HG02973 (cell line): ENCODE data around the gene UPF1.
A peak's percentile ranks its signal among the peaks of the same experiment; 100 is the strongest.

Experiments used
- ATAC-seq: cut with Tn5 transposase; IDR thresholded peaks from one replicate; pipeline ENCODE4 v1.9.1; 2021; ENCODE audit warnings: moderate library complexity; ENCODE audit not compliant: unreplicated experiment

UPF1 gene

DNA sequence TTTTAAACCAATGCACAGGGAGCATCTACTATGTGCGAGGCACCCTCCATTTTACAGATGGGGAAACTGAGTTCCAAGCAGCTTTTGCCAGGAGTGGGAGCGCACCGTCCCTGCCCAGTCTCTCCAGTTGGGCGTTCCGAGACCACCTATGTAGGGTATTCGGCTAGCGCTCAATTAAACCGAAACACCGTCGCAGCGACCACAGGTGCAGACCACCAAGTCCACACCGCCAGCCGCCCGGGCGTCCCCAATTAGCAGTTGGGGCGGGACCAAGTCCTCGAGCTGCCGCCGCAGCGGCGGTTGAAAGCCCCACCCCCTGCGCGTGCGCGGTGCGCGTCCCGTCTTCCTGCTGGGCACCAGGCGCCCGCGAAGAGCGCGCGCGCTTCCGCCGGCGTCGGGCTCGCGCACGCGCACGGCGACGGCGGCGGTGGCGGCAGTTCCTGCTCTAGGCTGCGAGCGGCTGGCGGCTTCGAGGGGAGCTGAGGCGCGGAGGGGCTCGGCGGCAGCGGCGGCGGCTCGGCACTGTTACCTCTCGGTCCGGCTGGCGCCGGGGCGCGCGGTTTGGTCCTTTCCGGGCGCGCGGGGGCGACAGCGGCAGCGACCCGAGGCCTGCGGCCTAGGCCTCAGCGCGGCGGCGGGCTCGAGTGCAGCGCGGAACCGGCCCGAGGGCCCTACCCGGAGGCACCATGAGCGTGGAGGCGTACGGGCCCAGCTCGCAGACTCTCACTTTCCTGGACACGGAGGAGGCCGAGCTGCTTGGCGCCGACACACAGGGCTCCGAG is at the start of gene UPF1:
Gene UPF1 (plus strand): TSS at position 436 of the 782 bp plus-strand sequence. CDS start 251 bp downstream, at position 687.
- ATAC-seq: peak; percentile 61

- ATAC-seq: no peak
Measured at GRCh38 chr19:18782559-18783225, 49.1 kb upstream of the UPF1 start.

DNA sequence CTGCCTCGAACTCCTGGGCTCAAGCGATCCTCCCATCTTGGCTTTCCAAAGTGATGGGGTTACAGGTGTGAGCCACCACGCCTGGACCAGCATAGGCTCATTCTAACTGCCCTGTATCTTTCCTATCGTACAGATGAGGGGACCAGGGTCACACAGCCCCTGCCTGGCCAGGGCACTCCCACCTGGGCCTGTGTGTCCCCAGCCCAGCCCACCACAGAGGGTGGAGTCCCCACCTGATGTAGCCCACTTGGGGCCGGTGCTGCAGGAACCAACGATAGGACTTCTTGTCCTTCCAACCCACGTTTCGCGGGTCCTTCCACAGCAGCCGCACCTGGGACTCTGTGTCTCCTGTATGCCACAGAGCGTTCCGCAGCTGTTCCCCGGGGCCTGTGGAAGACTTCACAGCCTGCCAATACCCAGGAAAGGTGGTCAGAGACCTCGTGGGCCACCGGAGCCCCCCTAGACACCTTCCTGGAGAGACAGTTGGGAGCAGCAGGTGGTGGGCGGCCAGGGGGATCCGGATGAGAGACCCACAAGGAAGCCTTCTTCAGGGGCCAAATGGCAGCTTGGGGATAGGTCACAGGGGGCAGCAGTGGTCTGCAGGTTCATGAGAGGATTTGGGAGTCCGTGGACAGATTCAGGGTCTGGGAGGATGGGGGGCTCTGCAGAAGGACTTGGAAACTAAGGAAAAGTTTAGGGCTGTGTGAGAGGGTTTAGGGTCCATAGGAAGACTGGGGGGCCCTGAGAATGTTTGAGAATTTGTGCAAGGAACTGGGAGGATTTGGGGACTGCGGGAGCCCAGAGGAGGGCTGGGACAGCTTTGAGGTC is 47.6 kb upstream of the UPF1 start:
- ATAC-seq: no peak

- no peak for ATAC-seq
Measured at GRCh38 chr19:18784786-18785120, 47.0 kb upstream of the UPF1 start.

GRCh38 chr19:18785179-18786124 is 46.3 kb upstream of the UPF1 start:
- no peak for ATAC-seq

DNA sequence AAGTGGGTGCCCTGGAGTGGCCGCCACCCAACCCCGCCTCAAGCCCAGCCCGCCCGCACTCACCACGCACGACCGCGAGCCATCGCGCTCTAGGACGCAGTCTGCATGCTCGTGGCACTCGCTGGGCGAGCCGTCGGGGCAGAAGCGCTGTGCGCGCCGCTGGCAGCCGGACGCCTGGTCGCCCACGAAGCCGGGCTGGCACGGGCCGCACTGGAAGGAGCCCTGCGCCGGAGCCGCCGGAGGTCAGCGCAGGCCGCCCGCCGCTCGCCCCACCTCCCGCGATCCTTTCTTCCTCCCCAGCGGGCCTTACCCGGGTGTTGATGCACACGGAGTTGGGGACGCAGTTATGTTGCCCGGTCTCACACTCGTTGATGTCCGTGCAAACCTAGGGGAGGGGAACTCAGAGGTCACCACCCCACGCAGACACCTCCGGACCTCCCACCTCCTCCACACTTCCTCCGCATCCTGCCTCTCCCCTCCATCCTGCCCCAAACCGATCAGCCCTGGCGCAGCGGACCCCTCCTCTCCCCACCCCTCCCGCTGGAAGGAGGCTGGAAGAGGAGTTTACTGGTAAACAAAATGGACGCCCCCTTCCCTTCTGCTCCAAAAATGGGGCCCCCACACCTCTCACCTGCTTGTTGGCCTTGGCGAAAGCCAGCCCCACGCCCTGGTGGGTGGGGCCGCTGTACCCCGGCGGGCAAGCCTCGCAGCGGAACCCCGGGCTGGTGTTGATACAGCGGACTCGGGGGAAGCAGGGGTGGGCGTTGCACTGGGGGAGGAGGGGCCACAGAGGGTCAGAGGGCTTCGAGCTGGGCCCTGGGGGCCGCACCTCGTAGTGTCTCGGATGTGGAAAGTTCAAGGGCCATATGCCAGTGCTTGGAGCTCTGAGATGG is 43.0 kb upstream of the UPF1 start:
- ATAC-seq: no peak

DNA sequence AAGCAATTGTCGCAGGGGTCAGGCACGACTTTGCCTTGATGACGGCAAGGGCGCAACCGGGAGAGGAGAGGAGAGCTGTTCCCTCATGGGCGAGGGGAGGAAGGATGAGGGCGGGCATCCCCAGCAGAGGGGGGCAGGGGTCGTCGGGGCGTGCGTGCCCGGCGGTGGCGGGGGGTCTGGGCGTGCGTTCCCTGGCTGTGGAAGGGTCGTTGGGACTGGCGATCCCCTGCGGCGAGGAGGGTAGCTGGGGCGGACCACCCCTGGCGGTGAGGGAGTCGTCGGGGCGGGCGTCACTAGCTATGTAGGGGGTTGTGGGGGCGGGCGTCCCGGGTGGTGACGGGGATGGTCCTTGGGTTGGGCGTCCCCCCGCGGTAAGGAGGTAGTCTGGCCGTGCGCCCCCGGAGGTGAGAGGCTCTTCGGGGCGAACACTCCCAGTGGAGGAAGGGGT is 42.3 kb upstream of the UPF1 start:
- no peak for ATAC-seq

GRCh38 chr19:18789883-18790565 is 41.7 kb upstream of the UPF1 start:
- no peak for ATAC-seq

DNA sequence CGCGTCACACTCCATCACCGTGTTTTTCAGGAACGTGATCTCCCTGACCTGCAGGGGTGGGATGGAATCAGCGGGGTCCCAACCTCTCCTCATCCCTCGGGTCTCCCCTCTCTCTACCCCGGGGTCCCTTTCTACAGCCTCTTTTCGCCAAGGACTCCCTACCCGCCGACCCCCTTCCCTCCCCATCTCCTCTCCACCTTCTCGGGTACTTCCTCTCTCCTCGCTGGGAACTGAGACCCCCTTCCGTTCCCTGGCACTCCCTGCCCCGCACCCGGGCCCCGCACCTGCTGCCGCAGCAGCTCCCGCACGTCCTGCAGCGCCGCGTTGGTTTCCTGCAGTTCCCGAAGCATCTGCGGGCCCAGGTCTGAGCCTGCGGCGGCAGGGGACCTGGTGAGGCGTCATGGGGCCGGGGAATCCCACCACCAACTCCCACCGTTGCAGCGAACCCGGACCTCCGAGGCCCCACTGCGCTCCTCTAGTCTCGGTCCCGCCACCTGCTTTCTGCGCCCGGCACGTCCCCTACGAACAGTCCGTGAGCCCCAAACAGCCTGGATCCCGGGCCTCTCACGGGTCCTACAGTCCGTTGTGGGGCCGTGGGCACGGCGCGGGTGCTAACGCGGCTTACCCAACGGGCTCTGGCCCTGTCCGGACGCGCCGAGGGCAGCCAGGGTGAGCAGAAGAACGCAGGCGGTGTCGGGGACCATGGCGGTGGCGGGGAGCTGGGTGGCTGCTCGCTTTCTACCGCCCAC is 41.0 kb upstream of the UPF1 start, which contains the start of gene COMP:
Gene COMP (minus strand): TSS at position 740 of the 749 bp plus-strand sequence. CDS start 36 bp downstream, at position 704.
- ATAC-seq: no peak

DNA sequence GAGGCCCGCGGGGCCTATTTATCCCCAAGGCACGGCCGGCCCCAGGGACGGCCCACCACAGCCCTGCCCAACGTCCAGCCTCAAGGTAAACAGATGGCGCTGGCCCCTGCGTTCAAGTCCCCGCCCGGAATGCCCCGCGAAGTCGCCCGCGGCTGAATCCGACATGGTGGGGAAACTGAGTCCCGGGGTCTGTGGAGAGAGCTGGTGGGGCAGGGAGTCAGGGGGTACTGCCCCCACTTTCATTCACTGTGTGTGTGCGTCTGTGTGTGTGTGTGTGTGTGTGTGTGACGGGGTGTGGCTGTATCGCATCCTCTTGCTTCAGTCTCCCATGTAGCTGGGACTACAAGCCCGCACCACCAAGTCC is 40.5 kb upstream of the UPF1 start:
- ATAC-seq: no peak

- no peak for ATAC-seq
Measured at GRCh38 chr19:18792661-18793060, 39.1 kb upstream of the UPF1 start.

DNA sequence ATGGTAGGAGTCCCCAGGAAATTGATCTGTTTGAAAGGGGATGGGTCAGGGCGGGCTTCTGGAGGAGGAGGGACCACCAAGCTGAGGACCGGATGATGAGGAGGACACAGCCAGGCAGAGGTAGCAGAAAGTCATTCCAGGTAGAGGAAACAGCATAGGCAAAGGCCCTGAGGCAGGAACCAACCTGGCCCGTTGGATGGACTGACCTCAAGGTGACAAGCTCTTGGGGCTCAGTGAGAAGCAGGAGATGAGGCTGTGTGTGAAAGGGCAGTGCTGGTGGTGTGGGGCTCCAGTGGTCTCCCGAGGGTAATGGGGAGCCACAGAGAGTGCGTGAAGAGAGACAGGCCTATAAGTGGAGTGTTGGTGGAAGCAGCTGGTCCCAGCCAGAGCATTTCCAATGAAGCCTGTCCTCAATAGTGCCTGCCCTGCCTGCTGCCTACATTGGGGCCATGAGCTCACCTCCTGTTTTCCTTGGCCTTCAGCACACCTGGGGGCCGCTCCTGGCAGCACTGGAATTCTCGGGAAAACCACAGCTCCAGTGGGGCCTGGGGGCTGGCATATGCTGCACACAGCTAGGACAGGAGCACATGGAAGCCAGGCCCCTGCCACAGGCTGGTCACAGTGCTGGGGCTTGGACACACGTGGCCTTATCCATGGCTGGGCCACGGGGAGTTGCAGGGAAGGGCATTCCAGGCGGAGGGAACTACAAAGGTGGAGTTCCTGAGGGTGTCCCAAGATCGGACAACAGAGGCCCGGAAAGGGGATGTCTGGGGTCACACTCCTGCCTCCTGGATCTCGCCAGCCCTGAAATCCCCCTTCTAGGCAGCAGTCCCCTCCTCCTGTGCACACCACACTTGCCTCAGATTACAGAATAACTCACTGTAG is 38.4 kb upstream of the UPF1 start:
- no peak for ATAC-seq

GRCh38 chr19:18794029-18794313 is 37.8 kb upstream of the UPF1 start:
- ATAC-seq: no peak

- ATAC-seq: no peak
Measured at GRCh38 chr19:18794692-18795091, 37.1 kb upstream of the UPF1 start.

- no peak for ATAC-seq
Measured at GRCh38 chr19:18795540-18795939, 36.2 kb upstream of the UPF1 start.

DNA sequence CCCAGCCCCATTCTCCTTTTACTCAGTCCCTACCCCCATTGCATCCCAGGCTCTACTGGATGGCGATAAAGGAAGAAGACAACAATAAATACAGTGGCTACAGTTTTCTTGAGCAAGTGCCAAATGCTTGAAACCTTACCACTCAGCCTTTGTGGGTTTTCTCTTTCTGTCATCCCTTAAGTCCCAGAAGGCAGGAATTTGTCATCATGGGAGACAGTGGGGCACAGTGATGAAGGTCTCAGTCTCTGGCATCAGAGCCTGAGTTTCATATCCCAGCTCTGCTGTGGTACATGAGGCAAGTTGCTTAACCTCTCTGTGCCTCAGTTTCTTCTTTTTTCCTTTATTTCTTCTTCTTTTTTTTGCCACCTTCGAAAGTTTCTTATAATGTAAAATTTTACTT is 35.5 kb upstream of the UPF1 start:
- ATAC-seq: no peak
